Measurements from ENCODE around the gene SUDS3.

GRCh38 chr12:118354903-118355302 lies 21.5 kb upstream of the SUDS3 start:
- TF ChIP-seq, protein P1, sequence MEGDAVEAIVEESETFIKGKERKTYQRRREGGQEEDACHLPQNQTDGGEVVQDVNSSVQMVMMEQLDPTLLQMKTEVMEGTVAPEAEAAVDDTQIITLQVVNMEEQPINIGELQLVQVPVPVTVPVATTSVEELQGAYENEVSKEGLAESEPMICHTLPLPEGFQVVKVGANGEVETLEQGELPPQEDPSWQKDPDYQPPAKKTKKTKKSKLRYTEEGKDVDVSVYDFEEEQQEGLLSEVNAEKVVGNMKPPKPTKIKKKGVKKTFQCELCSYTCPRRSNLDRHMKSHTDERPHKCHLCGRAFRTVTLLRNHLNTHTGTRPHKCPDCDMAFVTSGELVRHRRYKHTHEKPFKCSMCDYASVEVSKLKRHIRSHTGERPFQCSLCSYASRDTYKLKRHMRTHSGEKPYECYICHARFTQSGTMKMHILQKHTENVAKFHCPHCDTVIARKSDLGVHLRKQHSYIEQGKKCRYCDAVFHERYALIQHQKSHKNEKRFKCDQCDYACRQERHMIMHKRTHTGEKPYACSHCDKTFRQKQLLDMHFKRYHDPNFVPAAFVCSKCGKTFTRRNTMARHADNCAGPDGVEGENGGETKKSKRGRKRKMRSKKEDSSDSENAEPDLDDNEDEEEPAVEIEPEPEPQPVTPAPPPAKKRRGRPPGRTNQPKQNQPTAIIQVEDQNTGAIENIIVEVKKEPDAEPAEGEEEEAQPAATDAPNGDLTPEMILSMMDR (IDR thresholded peaks at IDR 0.05; ENCODE audit: poor library complexity, severe bottlenecking): no peak
- TF ChIP-seq POLR2AphosphoS5 (IDR thresholded peaks at IDR 0.05): no peak
- no peak for TF ChIP-seq EP300 (conservative IDR thresholded peaks at IDR 0.05; ENCODE audit: poor library complexity, severe bottlenecking)
- TF ChIP-seq RAD21 (conservative IDR thresholded peaks at IDR 0.05): no peak
- no peak for TF ChIP-seq REST (IDR thresholded peaks at IDR 0.05; ENCODE audit: borderline replicate concordance)
- no peak for TF ChIP-seq TAF1 (IDR thresholded peaks at IDR 0.05; ENCODE audit: low read depth)
- no peak for TF ChIP-seq SMC3 (conservative IDR thresholded peaks at IDR 0.05; ENCODE audit: poor library complexity)

Data from neural cell (in vitro differentiated cells).